HG03378 (cell line): ENCODE data around the gene FAM156B.
"Not testable (repeated sequence)": the region's sequence is repeated elsewhere in the genome, so short reads cannot be mapped to it uniquely, and the experiment has no call there.

Source experiments
- ATAC-seq: cut with Tn5 transposase; IDR thresholded peaks from one replicate; pipeline ENCODE4 v1.9.1; 2021; ENCODE audit warnings: mild to moderate bottlenecking, moderate library complexity; ENCODE audit not compliant: unreplicated experiment

FAM156B gene

GRCh38 chrX:52923781-52924241, 26.7 kb downstream of the FAM156B start:
- ATAC-seq = peak; percentile 65

DNA sequence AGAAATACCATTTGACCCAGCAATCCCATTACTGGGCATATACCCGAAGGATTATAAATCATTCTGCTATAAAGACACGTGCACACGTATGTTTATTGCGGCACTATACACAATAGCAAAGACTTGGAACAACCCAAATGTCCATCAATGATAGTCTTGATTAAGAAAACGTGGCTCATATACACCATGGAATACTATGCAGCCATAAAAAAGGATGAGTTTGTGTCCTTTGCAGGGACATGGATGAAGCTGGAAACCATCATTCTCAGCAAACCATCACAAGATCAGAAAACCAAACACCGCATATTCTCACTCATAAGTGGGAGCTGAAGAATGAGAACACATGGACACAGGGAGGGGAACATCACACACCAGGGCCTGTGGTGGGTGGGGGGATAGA, 33.1 kb downstream of the FAM156B start:
- ATAC-seq = not testable (repeated sequence)

DNA sequence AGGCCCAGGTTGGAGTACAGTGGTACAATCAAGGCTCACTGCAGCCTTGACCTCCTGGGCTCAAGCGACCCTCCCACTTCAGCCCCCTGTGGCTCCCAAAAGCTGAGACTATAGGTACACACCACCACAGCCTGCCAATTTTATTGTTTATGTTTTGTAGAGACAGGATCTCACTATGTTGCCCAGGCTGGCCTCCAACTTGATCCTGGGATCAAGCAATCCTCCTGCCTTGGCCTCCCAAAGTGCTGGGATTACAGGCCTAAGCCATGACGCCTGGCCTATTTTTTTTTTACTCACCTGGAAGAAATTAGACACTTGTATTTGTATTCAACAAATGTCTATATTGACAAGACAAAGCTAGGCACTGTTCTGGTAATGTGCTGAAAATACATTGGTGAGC, 36.1 kb downstream of the FAM156B start:
- no peak for ATAC-seq

DNA sequence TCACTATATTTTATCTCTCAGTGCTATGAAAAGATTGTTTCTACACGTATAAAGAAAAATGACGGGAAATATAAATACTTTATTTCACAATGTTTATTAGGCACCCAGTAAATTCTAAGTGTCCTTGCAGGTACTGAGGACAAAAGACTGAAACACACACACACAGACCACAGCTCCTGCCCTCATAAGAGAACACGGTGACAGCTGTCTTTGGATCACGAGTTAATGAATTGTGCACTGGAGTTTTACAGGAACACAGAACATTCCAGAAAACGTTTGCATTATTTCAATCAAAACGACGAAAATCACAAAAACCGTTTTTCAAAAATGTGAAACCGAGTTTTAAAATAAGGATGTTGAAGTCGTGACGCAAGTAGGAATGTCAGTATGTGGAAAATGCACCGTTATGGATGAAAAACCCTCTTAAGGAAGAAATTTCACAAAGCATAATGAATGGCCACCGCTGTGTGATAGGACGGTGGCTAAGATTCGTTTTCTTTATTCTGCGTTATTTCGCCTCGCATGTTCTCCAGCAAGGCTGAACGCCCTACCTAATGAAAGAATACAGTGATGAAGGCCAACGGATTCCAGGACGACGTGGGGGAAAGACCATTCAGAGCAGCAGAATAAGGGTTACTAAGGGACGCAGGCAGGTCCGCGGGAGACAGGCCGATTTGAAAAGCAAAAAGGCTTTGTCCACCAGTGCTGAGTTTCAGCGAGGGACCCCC, 37.0 kb downstream of the FAM156B start:
- ATAC-seq = peak; percentile 25

- peak; percentile 89 for ATAC-seq
These were observed 37.8 kb downstream of the FAM156B start for GRCh38 chrX:52934704-52935469.

GRCh38 chrX:52935470-52935784, 38.3 kb downstream of the FAM156B start:
- not testable (repeated sequence) for ATAC-seq

GRCh38 chrX:52940704-52941103, 43.6 kb downstream of the FAM156B start:
- not testable (repeated sequence) for ATAC-seq

- not testable (repeated sequence) for ATAC-seq
These were observed 44.6 kb downstream of the FAM156B start for GRCh38 chrX:52941728-52942127.

- not testable (repeated sequence) for ATAC-seq
These were observed 48.8 kb downstream of the FAM156B start for GRCh38 chrX:52945838-52946494.

DNA sequence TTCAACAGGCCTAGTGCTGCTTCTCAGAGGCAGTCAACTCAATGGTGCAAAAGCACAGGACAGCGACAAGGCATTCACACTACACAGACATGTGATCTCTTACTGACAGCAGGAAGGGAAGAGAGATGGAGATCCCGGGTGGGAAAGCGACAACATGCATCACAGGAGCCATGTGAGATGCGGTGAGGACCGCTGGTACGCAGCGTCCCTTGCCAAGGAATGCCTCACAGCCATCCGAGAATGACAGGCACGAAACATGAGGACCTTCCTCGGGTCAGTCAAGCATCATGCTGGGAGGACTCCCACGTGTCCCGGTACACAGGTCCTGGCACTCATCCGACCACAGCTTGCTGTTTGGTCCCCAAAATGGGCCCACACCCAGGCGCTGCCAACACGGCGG, 50.4 kb downstream of the FAM156B start:
- not testable (repeated sequence) for ATAC-seq

- not testable (repeated sequence) for ATAC-seq
These were observed 51.1 kb downstream of the FAM156B start for GRCh38 chrX:52948265-52948664.

DNA sequence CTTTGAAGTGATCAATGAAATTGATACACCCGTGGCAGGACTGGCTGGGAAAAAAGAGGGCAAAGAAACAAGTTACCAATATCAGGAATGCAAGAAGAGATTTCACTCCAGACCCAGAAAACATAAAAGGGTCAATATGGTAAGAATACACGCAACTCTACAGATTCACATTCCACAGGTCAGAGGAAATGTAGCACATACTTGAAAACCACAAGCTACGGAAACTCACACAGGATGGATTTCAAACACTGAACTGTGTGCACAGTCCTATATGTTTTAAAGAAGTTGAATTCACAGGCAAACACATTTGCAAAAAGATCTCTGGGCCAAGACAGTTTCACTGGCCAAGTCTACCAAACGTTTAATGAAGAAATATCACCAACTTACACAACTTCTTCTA, 52.2 kb downstream of the FAM156B start:
- not testable (repeated sequence) for ATAC-seq

DNA sequence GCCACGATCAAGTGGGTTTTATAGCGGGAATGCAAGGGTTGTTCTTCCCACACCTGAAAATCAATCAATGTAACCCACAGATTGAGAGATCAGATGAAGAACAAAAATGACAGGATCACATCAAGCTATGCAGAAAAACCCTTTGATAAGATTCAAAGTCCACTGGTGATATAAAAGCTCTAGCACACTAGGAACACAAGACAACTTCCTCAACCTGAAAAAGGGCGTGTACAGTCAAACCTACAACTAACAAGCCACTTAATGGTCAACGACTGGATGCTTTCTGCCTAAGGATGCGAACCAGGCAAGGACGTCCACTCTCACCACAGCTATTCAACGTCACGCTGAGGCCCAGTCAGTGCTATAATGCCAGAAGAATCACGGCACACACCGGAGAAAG, 52.8 kb downstream of the FAM156B start:
- not testable (repeated sequence) for ATAC-seq
